ENCODE data around the gene EPHB4. TPM values are rescaled to one million over a fixed set of nuclear protein-coding genes. Genes with fewer than 3 reads are reported as not detected.

The EPHB4 gene
- total and polyA plus RNA-seq, 2 donors (not counting 3 experiments of a cell fraction or from before 2014, with no cell fraction given) = 193 to 274 TPM

GRCh38 chr7:100874300-100874576 lies 46.9 kb upstream of the EPHB4 start:
- peak overlapping the region; percentile 88 for H3K4me2 ChIP-seq (ENCODE audit: insufficient read depth, low read length)
- H3K4me1 ChIP-seq (ENCODE audit: control insufficient read depth, extremely low read depth, insufficient read depth, low read length) = peaks cover 19% of the 10 kb centered on the region
- DNase-seq (ENCODE audit: low read depth, low spot score) = no peak
- no peak for FAIRE-seq
- no peaks in the 10 kb centered on the region for H4K20me1 ChIP-seq (replicated peaks; ENCODE audit: control insufficient read depth, extremely low read depth, insufficient read depth, low read length)
- peak overlapping the region in 2 of 3 experiments; percentile 59 to 79 for H3K4me3 ChIP-seq (replicated peaks in 1 of 3; ENCODE audit: insufficient read depth in 1 of 3, low read depth in 1 of 3, low read length in 3 of 3)
- peak overlapping the region; percentile 87 for H2AFZ ChIP-seq (ENCODE audit: low read depth, low read length)
- ChIA-PET CTCF (no interaction called here), POLR2A (interaction anchor here (0.6 kb wide), 1 partner anchor 269 kb away, joined by 3 read pairs; no protein-coding TSS in a partner anchor)
- peaks cover 46% of the 10 kb centered on the region for H3K79me2 ChIP-seq (ENCODE audit: control insufficient read depth, insufficient read depth, low read length)
- intact Hi-C loops (cut with micrococcal nuclease) = loop anchor here (2.0 kb wide), 1 partner anchor 21 kb away; the partner anchor contains the start of gene SLC12A9
- peaks cover 17 to 20% of the 10 kb centered on the region in 2 experiments for H3K36me3 ChIP-seq (ENCODE audit: control insufficient read depth in 2 of 2, extremely low read depth in 1 of 2, insufficient read depth in 2 of 2, low read length in 2 of 2)
- dilution Hi-C loops (cut with MboI; ENCODE audit: extremely low pct_ligation_motif_present, low sequenced_read_pairs) = no loop called here
- TF ChIP-seq MAX (IDR thresholded peaks at IDR 0.05; ENCODE audit: insufficient read depth, insufficient read length) (no peak), POLR2A (IDR thresholded peaks at IDR 0.05; ENCODE audit: low read depth, low read length) (no peak), JUN (IDR thresholded peaks at IDR 0.05; ENCODE audit: borderline replicate concordance, insufficient read depth, insufficient read length, low read depth) (no peak), POLR2AphosphoS5 (IDR thresholded peaks at IDR 0.05; ENCODE audit: insufficient read depth, low read depth, low read length) (no peak), MYC (IDR thresholded peaks at IDR 0.05; ENCODE audit: low read depth, low read length) (no peak), CTCF (IDR thresholded peaks at IDR 0.05; ENCODE audit: extremely low read depth in 1 of 2, insufficient read depth in 1 of 2, low read depth in 1 of 2, low read length in 2 of 2) (no peak), FOS (IDR thresholded peaks at IDR 0.05; ENCODE audit: borderline replicate concordance, insufficient read depth, low read length) (no peak), EZH2 (IDR thresholded peaks at IDR 0.05; ENCODE audit: borderline replicate concordance, low read depth, low read length, severe bottlenecking) (no peak), GATA2 (IDR thresholded peaks at IDR 0.05; ENCODE audit: insufficient read depth, insufficient read length, low read depth, low read length) (no peak)
- peak overlapping the region; percentile 93 for H3K9ac ChIP-seq (replicated peaks; ENCODE audit: extremely low read depth, insufficient read depth, low read length)
- H3K27ac ChIP-seq (ENCODE audit: insufficient read depth, low read depth, low read length) = peak overlapping the region; percentile 89
- H3K9me3 ChIP-seq (replicated peaks; ENCODE audit: control insufficient read depth, insufficient read depth, low read length) = no peaks in the 10 kb centered on the region
- H3K27me3 ChIP-seq (ENCODE audit: control insufficient read depth in 2 of 2, insufficient read depth in 2 of 2, low read length in 2 of 2) = no peaks in the 10 kb centered on the region
- H3K9me1 ChIP-seq (replicated peaks; ENCODE audit: control insufficient read depth, extremely low read depth, insufficient read depth, low read length) = no peaks in the 10 kb centered on the region
- BruUV-seq (replicated peaks) = no TSS peak

Measured in endothelial cell of umbilical vein (primary cell).